Stimulated activated CD8-positive, alpha-beta memory T cell treated with anti-CD3 and anti-CD28 coated beads, Interleukin-12 subunit alpha, Interleukin-12 subunit beta, amount 100 ng/mL, for 1 hour (primary cell): ENCODE results near the gene CELA2B.
"Not testable (repeated sequence)": the region's sequence is repeated elsewhere in the genome, so short reads cannot be mapped to it uniquely, and the experiment has no call there.

Source experiments
- DNase-seq: peaks from one replicate; pipeline ENCODE4 v3.0.0-alpha.2; 2020; ENCODE audit warnings: low read depth

The CELA2B gene

GRCh38 chr1:15501208-15502032 lies 25.5 kb downstream of the CELA2B start:
- peak; percentile 19 for DNase-seq

- DNase-seq = no peak
These were observed 28.5 kb downstream of the CELA2B start for GRCh38 chr1:15504436-15504835.

GRCh38 chr1:15506831-15507230 lies 30.9 kb downstream of the CELA2B start:
- DNase-seq = no peak

- DNase-seq = no peak
These were observed 31.4 kb downstream of the CELA2B start for GRCh38 chr1:15507278-15507677.

GRCh38 chr1:15508700-15509487 lies 33.0 kb downstream of the CELA2B start:
- no peak for DNase-seq

GRCh38 chr1:15509586-15509985 lies 33.7 kb downstream of the CELA2B start:
- no peak for DNase-seq

- DNase-seq = no peak
These were observed 34.9 kb downstream of the CELA2B start for GRCh38 chr1:15510611-15511405.

- DNase-seq = no peak
These were observed 37.3 kb downstream of the CELA2B start for GRCh38 chr1:15513192-15513591.

GRCh38 chr1:15513919-15514318 lies 38.0 kb downstream of the CELA2B start:
- no peak for DNase-seq

- not testable (repeated sequence) for DNase-seq
These were observed 38.7 kb downstream of the CELA2B start for GRCh38 chr1:15514557-15514956.

- DNase-seq = no peak
These were observed 39.2 kb downstream of the CELA2B start for GRCh38 chr1:15515022-15515663.

- DNase-seq = no peak
These were observed 43.7 kb downstream of the CELA2B start for GRCh38 chr1:15519625-15520024.

GRCh38 chr1:15521206-15521906 lies 45.5 kb downstream of the CELA2B start:
- not testable (repeated sequence) for DNase-seq

- DNase-seq = no peak
These were observed 46.6 kb downstream of the CELA2B start for GRCh38 chr1:15522551-15522950.

- no peak for DNase-seq
These were observed 47.5 kb downstream of the CELA2B start for GRCh38 chr1:15523104-15524020.

- no peak for DNase-seq
These were observed 48.0 kb downstream of the CELA2B start, which contains the start of gene CASP9 for GRCh38 chr1:15524021-15524282. TSS of gene CASP9 (minus strand) at chr1:15524215. CDS start at chr1:15524200, 15 bp downstream.

GRCh38 chr1:15524283-15525049 lies 48.6 kb downstream of the CELA2B start:
- DNase-seq = peak; percentile 100

GRCh38 chr1:15525050-15526020 lies 49.4 kb downstream of the CELA2B start:
- DNase-seq = no peak
